ENCODE data around the gene STAU1. TPM values are rescaled to one million over a fixed set of nuclear protein-coding genes. Genes with fewer than 3 reads are reported as not detected.

STAU1 gene
- total and polyA plus RNA-seq, 10 of the 15 experiments (the other 5 are each of a cell fraction or from before 2014, with no cell fraction given) = 13.9 to 66.2 (median 45.6) TPM

GRCh38 chr20:49165611-49166010 lies 22.5 kb downstream of the STAU1 start (continued):
- TF ChIP-seq ZBTB40 (IDR thresholded peaks at IDR 0.05; ENCODE audit: borderline replicate concordance) (no peak), KLF5 (IDR thresholded peaks at IDR 0.05; ENCODE audit: partially characterized antibody) (no peak), JUNB (IDR thresholded peaks at IDR 0.05) (0 out of 2 replicates have a peak, but pooled peaks have one; percentile 50), ZSCAN29 (IDR thresholded peaks at IDR 0.05) (no peak), MXI1 (IDR thresholded peaks at IDR 0.05; ENCODE audit: low read depth, low read length) (no peak), ZBTB33 (IDR thresholded peaks at IDR 0.05) (no peak), KDM1A (IDR thresholded peaks at IDR 0.05; ENCODE audit: borderline replicate concordance) (no peak), CTCF (IDR thresholded peaks at IDR 0.05 in 2 of 3, conservative IDR thresholded peaks at IDR 0.05 in 1 of 3; ENCODE audit: control insufficient read depth in 2 of 3, extremely low read depth in 1 of 3, insufficient read depth in 1 of 3, low read depth in 3 of 3, low read length in 3 of 3) (no peak), POLR2AphosphoS5 (IDR thresholded peaks at IDR 0.05; ENCODE audit: low read length) (no peak), NBN (IDR thresholded peaks at IDR 0.05) (0 out of 2 replicates have a peak, but pooled peaks have one; percentile 21), MAX (IDR thresholded peaks at IDR 0.05; ENCODE audit: low read depth, low read length) (no peak), DPF2 (IDR thresholded peaks at IDR 0.05) (no peak; the same call in 1 of the 2 replicates), ZNF24 (IDR thresholded peaks at IDR 0.05) (no peak), ZZZ3 (IDR thresholded peaks at IDR 0.05; ENCODE audit: control insufficient read depth, insufficient read length, low read depth) (no peak), BACH1 (IDR thresholded peaks at IDR 0.05; ENCODE audit: borderline replicate concordance) (no peak), HDAC6 (IDR thresholded peaks at IDR 0.05; ENCODE audit: unreplicated experiment) (no peak), STAT3 (IDR thresholded peaks at IDR 0.05; ENCODE audit: low read depth, low read length) (no peak), RELB (IDR thresholded peaks at IDR 0.05; ENCODE audit: low read depth) (no peak), CREM (IDR thresholded peaks at IDR 0.05; ENCODE audit: low read depth) (peak; percentile 44; the same call in 1 of the 2 replicates)
